G401.6 (cell line): ENCODE data around the gene BATF2.
"Not testable (repeated sequence)": the region's sequence is repeated elsewhere in the genome, so short reads cannot be mapped to it uniquely, and the experiment has no call there.

Experiments used
- FAIRE-seq: peaks from 2 replicates; lab custom pipeline; 2012; peaks lifted over from hg19 to GRCh38; lab: Jason Lieb, UNC

BATF2 gene

GRCh38 chr11:64996710-64997380, at the start of gene BATF2:
Gene BATF2 (minus strand): TSS chr11:64996971. CDS start chr11:64996914, 57 bp downstream.
- no peak for FAIRE-seq

- no peak for FAIRE-seq
These were observed 49.0 kb upstream of the BATF2 start for GRCh38 chr11:65045728-65046127.

- FAIRE-seq = no peak
These were observed 48.3 kb upstream of the BATF2 start for GRCh38 chr11:65045061-65045460.

- FAIRE-seq = no peak
These were observed 47.2 kb upstream of the BATF2 start for GRCh38 chr11:65043881-65044501.

- FAIRE-seq = no peak
These were observed 46.1 kb upstream of the BATF2 start for GRCh38 chr11:65042891-65043290.

- peak; percentile 98 for FAIRE-seq
These were observed 44.3 kb upstream of the BATF2 start, which contains the start of gene SAC3D1 for GRCh38 chr11:65040847-65041622. Gene SAC3D1 (plus strand): TSS chr11:65041210. CDS start chr11:65041293, 83 bp downstream.

- no peak for FAIRE-seq
These were observed 43.7 kb upstream of the BATF2 start for GRCh38 chr11:65040520-65040846.

- FAIRE-seq = no peak
These were observed 40.2 kb upstream of the BATF2 start for GRCh38 chr11:65036931-65037330.

GRCh38 chr11:65035579-65035978, 38.8 kb upstream of the BATF2 start:
- no peak for FAIRE-seq

- FAIRE-seq = no peak
These were observed 37.7 kb upstream of the BATF2 start for GRCh38 chr11:65034423-65034822.

GRCh38 chr11:65032216-65032615, 35.4 kb upstream of the BATF2 start:
- no peak for FAIRE-seq

- peak; percentile 87 for FAIRE-seq
These were observed 30.7 kb upstream of the BATF2 start, which contains the start of gene SNX15 for GRCh38 chr11:65027213-65028067. Gene SNX15 (plus strand): TSS chr11:65027439. CDS start chr11:65027538, 99 bp downstream.

- no peak for FAIRE-seq
These were observed 30.0 kb upstream of the BATF2 start for GRCh38 chr11:65026810-65027209.

GRCh38 chr11:65023502-65023901, 26.7 kb upstream of the BATF2 start:
- not testable (repeated sequence) for FAIRE-seq

- no peak for FAIRE-seq
These were observed 24.7 kb upstream of the BATF2 start for GRCh38 chr11:65021509-65021908.

GRCh38 chr11:65021003-65021402, 24.2 kb upstream of the BATF2 start:
- no peak for FAIRE-seq

- no peak for FAIRE-seq
These were observed 23.1 kb upstream of the BATF2 start for GRCh38 chr11:65019824-65020223.

GRCh38 chr11:65017937-65018336, 21.2 kb upstream of the BATF2 start:
- no peak for FAIRE-seq

- FAIRE-seq = no peak
These were observed 19.9 kb upstream of the BATF2 start for GRCh38 chr11:65016705-65017104.

- FAIRE-seq = no peak
These were observed 18.0 kb upstream of the BATF2 start for GRCh38 chr11:65014726-65015227.

GRCh38 chr11:65013888-65014725, 17.3 kb upstream of the BATF2 start, which contains the start of gene ARL2:
Gene ARL2 (plus strand): TSS chr11:65014160. CDS start chr11:65014208, 48 bp downstream.
- no peak for FAIRE-seq
